CD4-positive, alpha-beta T cell treated with Interleukin-21 for 1 hour (primary cell): ENCODE data around the gene SAA1.
"Not testable (repeated sequence)": the region's sequence is repeated elsewhere in the genome, so short reads cannot be mapped to it uniquely, and the experiment has no call there.

Experiments
- DNase-seq: peaks from one replicate; pipeline ENCODE4 v3.0.0-alpha.2; 2020

The SAA1 gene

GRCh38 chr11:18261721-18262120 is 4.3 kb upstream of the SAA1 start:
- no peak for DNase-seq

GRCh38 chr11:18262681-18263350 is 3.2 kb upstream of the SAA1 start:
- DNase-seq = not testable (repeated sequence)

- DNase-seq = no peak
Measured at GRCh38 chr11:18264035-18264434, 2.0 kb upstream of the SAA1 start.

- DNase-seq = no peak
Measured at GRCh38 chr11:18264677-18265555, 1.1 kb upstream of the SAA1 start.

- peak; percentile 10 for DNase-seq
Measured at GRCh38 chr11:18267335-18268133, 1.5 kb downstream of the SAA1 start.

GRCh38 chr11:18269252-18269651 is 3.2 kb downstream of the SAA1 start:
- not testable (repeated sequence) for DNase-seq

GRCh38 chr11:18270102-18270501 is 4.0 kb downstream of the SAA1 start:
- DNase-seq = no peak

- no peak for DNase-seq
Measured at GRCh38 chr11:18271206-18271605, 5.1 kb downstream of the SAA1 start.

GRCh38 chr11:18277565-18278271 is 11.7 kb downstream of the SAA1 start:
- no peak for DNase-seq

- DNase-seq = peak; percentile 11
Measured at GRCh38 chr11:18280438-18281045, 14.5 kb downstream of the SAA1 start.

- no peak for DNase-seq
Measured at GRCh38 chr11:18282626-18283025, 16.6 kb downstream of the SAA1 start.

- no peak for DNase-seq
Measured at GRCh38 chr11:18285841-18286240, 19.8 kb downstream of the SAA1 start.

GRCh38 chr11:18288911-18289310 is 22.8 kb downstream of the SAA1 start:
- no peak for DNase-seq

GRCh38 chr11:18294862-18295261 is 28.8 kb downstream of the SAA1 start:
- no peak for DNase-seq

- no peak for DNase-seq
Measured at GRCh38 chr11:18295316-18295715, 29.3 kb downstream of the SAA1 start.

- DNase-seq = no peak
Measured at GRCh38 chr11:18299721-18300120, 33.7 kb downstream of the SAA1 start.

- no peak for DNase-seq
Measured at GRCh38 chr11:18304745-18305144, 38.7 kb downstream of the SAA1 start.

GRCh38 chr11:18307461-18308139 is 41.5 kb downstream of the SAA1 start:
- DNase-seq = no peak

- DNase-seq = no peak
Measured at GRCh38 chr11:18308242-18308641, 42.2 kb downstream of the SAA1 start.

- DNase-seq = no peak
Measured at GRCh38 chr11:18309691-18310090, 43.6 kb downstream of the SAA1 start.

- DNase-seq = no peak
Measured at GRCh38 chr11:18310800-18311340, 44.8 kb downstream of the SAA1 start.
